Measurements from ENCODE around the gene ARL16. TPM values are rescaled to one million over a fixed set of nuclear protein-coding genes. Genes with fewer than 3 reads are reported as not detected.

The ARL16 gene
- total RNA-seq, 1 experiment from 2014 or later: 49.8 TPM

DNA sequence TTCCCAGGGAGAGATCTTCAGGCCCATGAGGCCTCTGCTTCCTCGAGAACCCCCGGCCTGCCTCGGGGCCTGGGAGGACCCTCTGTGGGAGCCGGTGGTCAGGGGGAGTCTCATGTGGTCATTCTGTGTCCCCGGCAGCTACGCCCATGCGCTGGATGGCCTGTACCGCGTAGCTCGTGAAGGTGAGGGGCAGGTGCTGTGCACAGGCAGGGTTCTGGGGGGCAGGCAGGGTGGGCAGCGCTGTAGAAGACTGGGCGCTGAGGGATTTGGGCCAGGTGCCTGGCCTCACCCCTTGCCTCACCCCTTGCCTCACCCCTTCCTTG lies 33.0 kb upstream of the ARL16 start:
- no peak for DNase-seq
- ChIA-PET CTCF (interaction anchor here (0.7 kb wide), 1 partner anchor 387 kb away, joined by 5 read pairs; no protein-coding TSS in a partner anchor), POLR2A (interaction anchor here (0.6 kb wide), 1 partner anchor 101 kb away, joined by 7 read pairs; no protein-coding TSS in a partner anchor)
- intact Hi-C loops (cut with micrococcal nuclease; ENCODE audit: unreplicated experiment): no loop called here
- TF ChIP-seq, protein P1, sequence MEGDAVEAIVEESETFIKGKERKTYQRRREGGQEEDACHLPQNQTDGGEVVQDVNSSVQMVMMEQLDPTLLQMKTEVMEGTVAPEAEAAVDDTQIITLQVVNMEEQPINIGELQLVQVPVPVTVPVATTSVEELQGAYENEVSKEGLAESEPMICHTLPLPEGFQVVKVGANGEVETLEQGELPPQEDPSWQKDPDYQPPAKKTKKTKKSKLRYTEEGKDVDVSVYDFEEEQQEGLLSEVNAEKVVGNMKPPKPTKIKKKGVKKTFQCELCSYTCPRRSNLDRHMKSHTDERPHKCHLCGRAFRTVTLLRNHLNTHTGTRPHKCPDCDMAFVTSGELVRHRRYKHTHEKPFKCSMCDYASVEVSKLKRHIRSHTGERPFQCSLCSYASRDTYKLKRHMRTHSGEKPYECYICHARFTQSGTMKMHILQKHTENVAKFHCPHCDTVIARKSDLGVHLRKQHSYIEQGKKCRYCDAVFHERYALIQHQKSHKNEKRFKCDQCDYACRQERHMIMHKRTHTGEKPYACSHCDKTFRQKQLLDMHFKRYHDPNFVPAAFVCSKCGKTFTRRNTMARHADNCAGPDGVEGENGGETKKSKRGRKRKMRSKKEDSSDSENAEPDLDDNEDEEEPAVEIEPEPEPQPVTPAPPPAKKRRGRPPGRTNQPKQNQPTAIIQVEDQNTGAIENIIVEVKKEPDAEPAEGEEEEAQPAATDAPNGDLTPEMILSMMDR (IDR thresholded peaks at IDR 0.05; ENCODE audit: insufficient read depth in 1 of 2, low read depth in 1 of 2, low read length in 1 of 2, severe bottlenecking in 1 of 2, unreplicated experiment in 1 of 2): no peak
- BruUV-seq (replicated peaks): no TSS peak
- no peaks in the 10 kb centered on the region for H3K27me3 ChIP-seq (replicated peaks; ENCODE audit: control insufficient read depth, insufficient read depth, low read length)
- no peaks in the 10 kb centered on the region for H3K9me3 ChIP-seq
- H3K36me3 ChIP-seq (ENCODE audit: control insufficient read depth, insufficient read depth, low read length): no peaks in the 10 kb centered on the region; the same call in none of the 2 replicates
- peaks cover 11% of the 10 kb centered on the region for H3K4me1 ChIP-seq
- H3K4me3 ChIP-seq (ENCODE audit: low read depth, low read length): no peak overlapping the region
- Mint-ChIP-seq H3K9me3 (ENCODE audit: unreplicated experiment) (no peaks in the 10 kb centered on the region), H3K4me3 (ENCODE audit: unreplicated experiment) (no peak overlapping the region), H3K4me1 (ENCODE audit: low read depth, unreplicated experiment) (no peaks in the 10 kb centered on the region), H3K27ac (ENCODE audit: unreplicated experiment) (no peak overlapping the region), H3K36me3 (ENCODE audit: insufficient read depth, unreplicated experiment) (peaks cover 50% of the 10 kb centered on the region), H3K27me3 (ENCODE audit: insufficient read depth, unreplicated experiment) (no peaks in the 10 kb centered on the region)

DNA sequence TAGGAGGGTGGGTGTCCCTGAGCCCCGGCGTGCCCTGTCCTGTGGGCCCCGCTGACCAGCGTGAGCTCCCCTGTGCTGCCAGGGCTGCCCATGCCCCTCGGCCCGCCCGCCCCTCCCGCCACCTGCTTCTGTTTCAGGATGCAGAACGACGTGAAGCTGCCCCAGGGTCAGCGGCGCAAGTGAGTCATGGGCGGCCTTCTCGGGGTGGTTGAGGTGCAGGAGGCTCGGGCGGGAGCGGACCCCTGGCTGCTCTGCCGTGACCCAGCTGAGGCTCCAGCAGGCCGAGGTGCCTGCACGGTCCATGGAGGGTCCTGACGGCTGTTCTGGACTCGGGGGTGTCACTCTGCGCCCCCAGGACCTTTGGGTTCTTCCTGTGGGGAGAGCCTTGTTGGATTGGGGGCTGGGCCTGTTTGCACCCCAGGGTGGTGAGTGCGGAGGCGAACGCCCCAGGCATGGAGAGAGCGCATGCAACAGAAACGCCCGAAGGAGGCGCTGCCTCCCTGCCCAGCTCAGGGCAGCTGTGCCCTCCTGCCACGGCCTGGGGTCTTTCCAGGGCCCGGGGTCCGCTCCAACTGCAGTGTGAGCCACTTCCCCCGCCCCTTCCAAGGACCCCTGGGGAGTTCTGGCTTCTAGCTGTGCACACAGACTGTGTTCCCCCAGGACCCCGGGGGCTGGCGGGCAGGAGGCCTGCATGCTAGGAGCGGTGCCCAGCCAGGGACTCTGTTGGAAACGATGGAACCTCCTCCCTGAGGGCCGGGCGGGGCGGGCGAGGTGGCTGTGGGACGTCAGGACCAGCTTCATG lies 32.5 kb upstream of the ARL16 start:
- intact Hi-C loops (cut with micrococcal nuclease; ENCODE audit: unreplicated experiment): no loop called here
- TF ChIP-seq, protein P1 (IDR thresholded peaks at IDR 0.05; ENCODE audit: insufficient read depth in 1 of 2, low read depth in 1 of 2, low read length in 1 of 2, severe bottlenecking in 1 of 2, unreplicated experiment in 1 of 2): no peak
- DNase-seq: no peak
- ChIA-PET POLR2A (interaction anchor here (0.6 kb wide), 1 partner anchor 102 kb away, joined by 7 read pairs; no protein-coding TSS in a partner anchor), CTCF (interaction anchor here (0.7 kb wide), 1 partner anchor 386 kb away, joined by 5 read pairs; no protein-coding TSS in a partner anchor)
- H3K9me3 Mint-ChIP-seq (ENCODE audit: unreplicated experiment): no peaks in the 10 kb centered on the region
- no peaks in the 10 kb centered on the region for H3K27me3 Mint-ChIP-seq (ENCODE audit: insufficient read depth, unreplicated experiment)
- H3K27ac Mint-ChIP-seq (ENCODE audit: unreplicated experiment): no peak overlapping the region
- Histone ChIP-seq H3K27me3 (replicated peaks; ENCODE audit: control insufficient read depth, insufficient read depth, low read length) (no peaks in the 10 kb centered on the region), H3K36me3 (ENCODE audit: control insufficient read depth, insufficient read depth, low read length) (no peaks in the 10 kb centered on the region; the same call in none of the 2 replicates), H3K4me1 (peaks cover 14% of the 10 kb centered on the region), H3K4me3 (ENCODE audit: low read depth, low read length) (no peak overlapping the region), H3K9me3 (no peaks in the 10 kb centered on the region)
- peaks cover 1% of the 10 kb centered on the region for H3K4me1 Mint-ChIP-seq (ENCODE audit: low read depth, unreplicated experiment)
- H3K4me3 Mint-ChIP-seq (ENCODE audit: unreplicated experiment): no peak overlapping the region
- BruUV-seq (replicated peaks): no TSS peak
- H3K36me3 Mint-ChIP-seq (ENCODE audit: insufficient read depth, unreplicated experiment): peaks cover 56% of the 10 kb centered on the region

- no peak for DNase-seq
- H3K27ac Mint-ChIP-seq (ENCODE audit: unreplicated experiment): no peak overlapping the region
- Histone ChIP-seq H3K9me3 (no peaks in the 10 kb centered on the region), H3K27me3 (replicated peaks; ENCODE audit: control insufficient read depth, insufficient read depth, low read length) (no peaks in the 10 kb centered on the region), H3K4me3 (ENCODE audit: low read depth, low read length) (no peak overlapping the region), H3K36me3 (ENCODE audit: control insufficient read depth, insufficient read depth, low read length) (no peaks in the 10 kb centered on the region; the same call in none of the 2 replicates), H3K4me1 (peaks cover 21% of the 10 kb centered on the region)
- H3K4me3 Mint-ChIP-seq (ENCODE audit: unreplicated experiment): no peak overlapping the region
- no peaks in the 10 kb centered on the region for H3K27me3 Mint-ChIP-seq (ENCODE audit: insufficient read depth, unreplicated experiment)
- peaks cover 64% of the 10 kb centered on the region for H3K36me3 Mint-ChIP-seq (ENCODE audit: insufficient read depth, unreplicated experiment)
- TF ChIP-seq, protein P1 (IDR thresholded peaks at IDR 0.05; ENCODE audit: insufficient read depth in 1 of 2, low read depth in 1 of 2, low read length in 1 of 2, severe bottlenecking in 1 of 2, unreplicated experiment in 1 of 2): no peak
- no peaks in the 10 kb centered on the region for H3K9me3 Mint-ChIP-seq (ENCODE audit: unreplicated experiment)
- peaks cover 9% of the 10 kb centered on the region for H3K4me1 Mint-ChIP-seq (ENCODE audit: low read depth, unreplicated experiment)
- ChIA-PET POLR2A (no interaction called here), CTCF (no interaction called here)
- no TSS peak for BruUV-seq (replicated peaks)
- intact Hi-C loops (cut with micrococcal nuclease; ENCODE audit: unreplicated experiment): no loop called here
Measured at GRCh38 chr17:81715107-81715871, 31.7 kb upstream of the ARL16 start.
